Neural cell (in vitro differentiated cells): ENCODE measurements around the gene CALCR. TPM values are rescaled to one million over a fixed set of nuclear protein-coding genes. Genes with fewer than 3 reads are reported as not detected.

Experiments
- H2AFZ ChIP-seq: fragments of 200-600, 300-800 bp; sonication (generic), shearing (Covaris generic); 2 replicates; pipeline ENCODE4 v1.6.0; 2014; ENCODE audit warnings: low read depth, mild to moderate bottlenecking, antibody characterized with exemption, low read length, moderate library complexity
- H3F3A ChIP-seq: fragments of 200-600 bp; shearing (Covaris generic); 2 replicates; pipeline ENCODE4 v1.6.1; 2016; ENCODE audit warnings: mild to moderate bottlenecking, moderate library complexity, mixed read lengths, antibody characterized with exemption, low read length; ENCODE audit not compliant: insufficient read depth, poor library complexity, severe bottlenecking
- H3K27ac ChIP-seq: fragments of 200-600, 300-800 bp; sonication (generic), shearing (Covaris generic); 2 replicates; pipeline ENCODE4 v1.5.1; 2014; ENCODE audit warnings: mild to moderate bottlenecking, low read length, moderate library complexity
- H3K27me3 ChIP-seq: fragments of 300-800, 200-600 bp; sonication (generic), shearing (Covaris generic); 2 replicates; pipeline ENCODE4 v1.6.0; 2014; ENCODE audit warnings: mild to moderate bottlenecking, low read depth, low read length, moderate library complexity; ENCODE audit not compliant: insufficient read depth
- H3K36me3 ChIP-seq: fragments of 300-800, 200-600 bp; sonication (generic), shearing (Covaris generic); 2 replicates; pipeline ENCODE4 v1.5.1; 2014; ENCODE audit warnings: mild to moderate bottlenecking, antibody characterized with exemption, low read length, moderate library complexity; ENCODE audit not compliant: insufficient read depth
- H3K4me2 ChIP-seq: fragments of 300-800, 200-600 bp; sonication (generic), shearing (Covaris generic); 2 replicates; pipeline ENCODE4 v1.6.0; 2014; ENCODE audit warnings: mild to moderate bottlenecking, low read length
- H3K4me3 ChIP-seq: fragments of 300-800, 200-600 bp; sonication (generic), shearing (Covaris generic); 2 replicates; pipeline ENCODE4 v1.5.1; 2014; ENCODE audit warnings: mild to moderate bottlenecking, low read length, moderate library complexity
- H3K79me2 ChIP-seq: fragments of 200-600 bp; shearing (Covaris generic); replicated peaks from 2 replicates; pipeline ENCODE4 v1.6.0; 2014; ENCODE audit warnings: mild to moderate bottlenecking, low read length, moderate library complexity; ENCODE audit not compliant: insufficient read depth
- H3K9ac ChIP-seq: fragments of 300-800, 200-600 bp; sonication (generic), shearing (Covaris generic); 2 replicates; pipeline ENCODE4 v1.6.1; 2016; ENCODE audit warnings: mild to moderate bottlenecking, low read length, mixed read lengths
- H3K9me2 ChIP-seq: fragments of 200-600 bp; shearing (Covaris generic); 2 replicates; pipeline ENCODE4 v1.6.1; 2016; ENCODE audit warnings: mild to moderate bottlenecking, low read length, mixed read lengths; ENCODE audit not compliant: insufficient read depth
- H3K9me3 ChIP-seq: fragments of 200-600, 300-800 bp; sonication (generic), shearing (Covaris generic); 2 replicates; pipeline ENCODE4 v1.6.1; 2016; ENCODE audit warnings: mild to moderate bottlenecking, mixed run types, low read length, moderate library complexity, mixed read lengths
- H4K20me1 ChIP-seq: fragments of 200-600 bp; shearing (Covaris generic); 2 replicates; pipeline ENCODE4 v1.6.1; 2016; ENCODE audit warnings: mild to moderate bottlenecking, mixed run types; ENCODE audit not compliant: insufficient read depth
- EP300 ChIP-seq: fragments of 450-650 bp; conservative IDR thresholded peaks from 2 replicates; pipeline ENCODE4 v1.6.1; 2014; ENCODE audit warnings: antibody characterized with exemption, mild to moderate bottlenecking, moderate library complexity; ENCODE audit not compliant: poor library complexity, severe bottlenecking
- EZH2 ChIP-seq: fragments of 200-600, 300-800 bp; shearing (Covaris generic), sonication (generic); IDR thresholded peaks from 2 replicates; pipeline ENCODE4 v1.6.1; 2014; ENCODE audit warnings: antibody characterized with exemption, low read length, borderline replicate concordance, mild to moderate bottlenecking; ENCODE audit not compliant: insufficient read depth, poor library complexity, severe bottlenecking
- MXI1 ChIP-seq: fragments of 450-650 bp; conservative IDR thresholded peaks from 2 replicates; pipeline ENCODE4 v1.6.1; 2014; ENCODE audit warnings: antibody characterized with exemption, mild to moderate bottlenecking; ENCODE audit not compliant: poor library complexity, severe bottlenecking
- POLR2AphosphoS5 ChIP-seq: IDR thresholded peaks from 2 replicates; pipeline ENCODE4 v1.6.1; 2012
- RAD21 ChIP-seq: fragments of 450-650 bp; conservative IDR thresholded peaks from 2 replicates; pipeline ENCODE4 v1.6.1; 2014; ENCODE audit warnings: antibody characterized with exemption, mild to moderate bottlenecking, moderate library complexity
- REST ChIP-seq: IDR thresholded peaks from 2 replicates; pipeline ENCODE4 v1.6.1; 2012; ENCODE audit warnings: borderline replicate concordance
- SMC3 ChIP-seq: fragments of 450-650 bp; conservative IDR thresholded peaks from 2 replicates; pipeline ENCODE4 v1.6.1; 2014; ENCODE audit warnings: antibody characterized with exemption, mild to moderate bottlenecking, moderate library complexity; ENCODE audit not compliant: poor library complexity
- TAF1 ChIP-seq: IDR thresholded peaks from 2 replicates; pipeline ENCODE4 v1.6.1; 2012; ENCODE audit warnings: low read depth
- polyA plus RNA-seq: library from polyadenylated mRNA; depleted of rRNA; stranded (reverse); fragments of >200 nt; gene quantifications from 2 replicates; pipeline ENCODE4 v1.2.3, GENCODE V29; 2014
- TF ChIP-seq, protein P1 (sequence below): fragments of 450-650 bp; IDR thresholded peaks from 2 replicates; pipeline ENCODE4 v1.5.1; 2014; ENCODE audit warnings: antibody characterized with exemption, mild to moderate bottlenecking, moderate library complexity; ENCODE audit not compliant: poor library complexity, severe bottlenecking

CALCR gene
- polyA plus RNA-seq, 1 donor from 2014 or later = 3.6 TPM

DNA sequence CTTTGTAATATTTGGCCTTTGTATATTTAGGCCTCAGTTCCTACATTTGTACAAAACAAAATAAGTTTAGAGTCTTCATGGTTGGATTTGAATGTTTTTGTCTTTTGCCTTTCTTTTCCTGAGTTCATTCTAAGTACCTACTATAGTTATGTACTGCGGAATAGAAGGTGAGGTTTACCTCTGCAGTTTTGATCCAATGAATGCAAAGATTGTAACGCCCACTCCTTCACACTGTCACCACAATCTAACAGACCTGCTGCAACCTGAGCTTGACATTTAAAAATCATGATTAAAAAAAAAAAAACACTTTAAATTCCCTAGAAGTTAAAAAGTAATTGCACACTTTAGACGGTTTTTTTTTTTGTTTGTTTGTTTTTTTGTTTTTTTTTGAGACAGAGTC lies 145.0 kb downstream of the CALCR start:
- Histone ChIP-seq H3K9me3 (no peaks in the 10 kb centered on the region), H3K9me2 (no peaks in the 10 kb centered on the region), H3K36me3 (no peaks in the 10 kb centered on the region), H3K4me2 (no peak overlapping the region), H4K20me1 (no peaks in the 10 kb centered on the region), H3K27me3 (no peaks in the 10 kb centered on the region), H3K27ac (no peak overlapping the region), H3K9ac (no peak overlapping the region), H2AFZ (no peak overlapping the region), H3K79me2 (no peaks in the 10 kb centered on the region), H3K4me3 (no peak overlapping the region), H3F3A (no peaks in the 10 kb centered on the region)
- TF ChIP-seq, protein P1, sequence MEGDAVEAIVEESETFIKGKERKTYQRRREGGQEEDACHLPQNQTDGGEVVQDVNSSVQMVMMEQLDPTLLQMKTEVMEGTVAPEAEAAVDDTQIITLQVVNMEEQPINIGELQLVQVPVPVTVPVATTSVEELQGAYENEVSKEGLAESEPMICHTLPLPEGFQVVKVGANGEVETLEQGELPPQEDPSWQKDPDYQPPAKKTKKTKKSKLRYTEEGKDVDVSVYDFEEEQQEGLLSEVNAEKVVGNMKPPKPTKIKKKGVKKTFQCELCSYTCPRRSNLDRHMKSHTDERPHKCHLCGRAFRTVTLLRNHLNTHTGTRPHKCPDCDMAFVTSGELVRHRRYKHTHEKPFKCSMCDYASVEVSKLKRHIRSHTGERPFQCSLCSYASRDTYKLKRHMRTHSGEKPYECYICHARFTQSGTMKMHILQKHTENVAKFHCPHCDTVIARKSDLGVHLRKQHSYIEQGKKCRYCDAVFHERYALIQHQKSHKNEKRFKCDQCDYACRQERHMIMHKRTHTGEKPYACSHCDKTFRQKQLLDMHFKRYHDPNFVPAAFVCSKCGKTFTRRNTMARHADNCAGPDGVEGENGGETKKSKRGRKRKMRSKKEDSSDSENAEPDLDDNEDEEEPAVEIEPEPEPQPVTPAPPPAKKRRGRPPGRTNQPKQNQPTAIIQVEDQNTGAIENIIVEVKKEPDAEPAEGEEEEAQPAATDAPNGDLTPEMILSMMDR = no peak
- TF ChIP-seq RAD21 (no peak), REST (no peak), EP300 (no peak), TAF1 (no peak), MXI1 (no peak), EZH2 (no peak), POLR2AphosphoS5 (no peak), SMC3 (no peak)

DNA sequence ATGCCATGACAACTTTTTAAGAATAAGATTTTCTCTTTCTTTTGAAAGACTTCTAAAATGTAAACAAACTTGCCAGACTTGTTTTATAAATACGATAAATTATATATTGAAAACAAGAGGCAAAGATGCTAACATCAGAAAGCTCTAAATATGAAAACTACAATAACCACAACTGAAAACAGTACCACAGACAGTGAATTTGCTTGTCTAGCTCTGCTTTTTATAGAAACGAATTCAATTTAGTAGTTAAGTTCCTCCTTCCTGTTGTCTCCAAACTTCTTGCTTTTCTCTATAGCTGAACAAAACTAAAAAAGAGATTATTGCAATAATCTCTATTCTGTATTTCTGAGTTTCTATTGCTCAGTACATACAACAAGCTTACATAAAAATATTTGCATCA lies 147.4 kb downstream of the CALCR start:
- Histone ChIP-seq H3K9me3 (no peaks in the 10 kb centered on the region), H3K9ac (no peak overlapping the region), H3K4me2 (no peak overlapping the region), H4K20me1 (no peaks in the 10 kb centered on the region), H3F3A (no peaks in the 10 kb centered on the region), H3K4me3 (no peak overlapping the region), H3K79me2 (no peaks in the 10 kb centered on the region), H3K9me2 (no peaks in the 10 kb centered on the region), H2AFZ (no peak overlapping the region), H3K27me3 (no peaks in the 10 kb centered on the region), H3K36me3 (no peaks in the 10 kb centered on the region), H3K27ac (no peak overlapping the region)
- no peak for TF ChIP-seq SMC3
- TF ChIP-seq, protein P1 = no peak
- no peak for TF ChIP-seq MXI1
- no peak for TF ChIP-seq EP300
- no peak for TF ChIP-seq EZH2
- no peak for TF ChIP-seq POLR2AphosphoS5
- no peak for TF ChIP-seq REST
- TF ChIP-seq TAF1 = no peak
- no peak for TF ChIP-seq RAD21
